ENCODE results near the gene CEP104.

The CEP104 gene

DNA sequence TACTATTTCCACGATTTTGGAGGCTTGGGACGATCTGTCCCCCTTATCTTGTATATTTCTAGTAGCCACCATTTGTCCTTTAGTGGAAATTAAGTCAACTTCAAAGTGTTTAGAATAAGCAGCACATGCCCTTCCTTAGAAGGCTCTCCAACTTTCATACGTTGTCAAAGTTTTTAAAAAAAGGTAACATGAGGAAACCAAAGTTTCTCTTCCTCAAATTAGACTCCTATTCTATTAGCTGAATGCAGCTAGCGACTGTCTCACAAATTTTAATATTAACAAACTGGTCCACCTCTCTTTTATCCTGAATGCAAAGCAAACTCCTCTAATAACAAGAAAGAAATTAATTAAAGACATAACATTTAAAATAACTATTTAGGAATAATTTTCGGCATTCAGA lies 36.2 kb upstream of the CEP104 start:
- no peak for DNase-seq

GRCh38 chr1:3892748-3893147 lies 35.7 kb upstream of the CEP104 start:
- DNase-seq, result no peak

- DNase-seq, result no peak
These were observed 34.4 kb upstream of the CEP104 start for GRCh38 chr1:3891329-3891865.

DNA sequence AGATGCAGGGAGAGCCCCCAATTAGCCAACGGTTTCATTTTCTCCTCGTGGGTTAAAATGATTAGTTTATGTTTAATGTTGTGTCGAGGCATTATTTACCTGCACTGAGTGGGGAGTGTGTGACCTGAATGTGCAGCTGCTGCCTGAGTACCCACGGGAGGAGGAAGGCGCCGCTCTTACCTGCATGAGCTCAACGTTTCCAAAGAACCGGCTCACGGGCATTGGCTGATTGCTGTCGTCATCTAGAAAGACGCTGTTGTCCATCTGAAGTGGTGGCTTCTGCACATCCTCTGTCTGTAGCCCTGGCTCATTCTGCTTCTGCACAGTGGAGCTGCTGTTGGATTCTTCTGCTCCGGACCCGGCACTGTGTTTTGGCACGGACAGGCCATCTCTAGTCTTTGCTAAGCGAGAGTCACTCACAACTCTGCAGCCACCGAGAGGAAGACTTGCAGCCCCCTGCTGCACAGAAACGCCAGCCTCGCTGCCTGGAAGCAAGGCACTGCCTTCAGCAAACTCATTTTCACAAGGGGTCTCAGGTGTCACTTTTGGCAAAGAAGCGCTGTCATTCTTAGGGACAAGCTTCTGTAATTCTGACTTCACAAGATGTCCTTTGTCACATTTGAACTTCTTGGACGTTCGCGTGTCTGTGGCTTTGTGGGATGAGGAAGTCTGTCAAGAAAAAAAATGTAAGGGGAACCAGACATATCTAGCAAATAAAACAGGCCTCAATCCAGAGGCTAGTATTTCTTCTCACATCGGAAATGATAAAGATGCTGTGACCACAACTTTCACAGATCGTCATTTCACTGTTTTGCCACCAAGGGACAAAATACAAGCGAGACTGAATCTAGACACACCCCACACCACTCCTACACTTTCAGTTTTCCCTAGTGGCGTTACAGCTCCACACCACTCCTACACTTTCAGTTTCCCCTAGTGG lies 33.6 kb upstream of the CEP104 start:
- DNase-seq, result peak; percentile 28

GRCh38 chr1:3889936-3890335 lies 32.9 kb upstream of the CEP104 start:
- peak; percentile 34 for DNase-seq

GRCh38 chr1:3888301-3888700 lies 31.3 kb upstream of the CEP104 start:
- DNase-seq, result no peak

GRCh38 chr1:3886691-3887090 lies 29.7 kb upstream of the CEP104 start:
- DNase-seq, result no peak

DNA sequence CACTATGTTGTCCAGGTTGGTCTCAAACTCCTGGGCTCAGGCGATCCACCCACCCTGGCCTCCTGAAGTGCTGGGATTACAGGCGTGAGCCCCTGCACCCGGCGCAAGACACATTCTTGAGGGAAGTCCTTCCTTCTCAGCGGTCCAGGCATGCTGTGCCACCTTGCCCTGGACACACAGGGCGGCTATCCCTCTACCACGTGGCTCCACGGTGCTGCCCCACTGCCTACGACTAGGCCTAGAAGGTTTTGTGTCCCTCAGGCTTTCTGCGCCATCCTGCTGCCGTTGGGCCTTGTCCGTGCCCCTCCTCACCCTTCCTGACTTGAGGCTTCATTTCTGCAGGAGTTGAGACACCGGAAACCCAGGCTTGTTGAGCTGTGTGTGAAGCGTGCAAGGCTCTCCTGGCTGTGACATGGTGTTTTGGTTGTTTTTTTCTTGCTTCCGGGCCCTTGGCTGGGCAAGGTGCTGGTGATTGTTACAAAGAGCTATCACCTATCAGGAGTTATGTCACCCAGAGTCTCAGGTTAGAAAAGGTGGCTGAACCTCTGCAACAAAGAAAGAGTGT lies 29.2 kb upstream of the CEP104 start:
- DNase-seq, result no peak

GRCh38 chr1:3885611-3886010 lies 28.6 kb upstream of the CEP104 start:
- DNase-seq, result no peak

GRCh38 chr1:3884966-3885365 lies 28.0 kb upstream of the CEP104 start:
- DNase-seq, result no peak

DNA sequence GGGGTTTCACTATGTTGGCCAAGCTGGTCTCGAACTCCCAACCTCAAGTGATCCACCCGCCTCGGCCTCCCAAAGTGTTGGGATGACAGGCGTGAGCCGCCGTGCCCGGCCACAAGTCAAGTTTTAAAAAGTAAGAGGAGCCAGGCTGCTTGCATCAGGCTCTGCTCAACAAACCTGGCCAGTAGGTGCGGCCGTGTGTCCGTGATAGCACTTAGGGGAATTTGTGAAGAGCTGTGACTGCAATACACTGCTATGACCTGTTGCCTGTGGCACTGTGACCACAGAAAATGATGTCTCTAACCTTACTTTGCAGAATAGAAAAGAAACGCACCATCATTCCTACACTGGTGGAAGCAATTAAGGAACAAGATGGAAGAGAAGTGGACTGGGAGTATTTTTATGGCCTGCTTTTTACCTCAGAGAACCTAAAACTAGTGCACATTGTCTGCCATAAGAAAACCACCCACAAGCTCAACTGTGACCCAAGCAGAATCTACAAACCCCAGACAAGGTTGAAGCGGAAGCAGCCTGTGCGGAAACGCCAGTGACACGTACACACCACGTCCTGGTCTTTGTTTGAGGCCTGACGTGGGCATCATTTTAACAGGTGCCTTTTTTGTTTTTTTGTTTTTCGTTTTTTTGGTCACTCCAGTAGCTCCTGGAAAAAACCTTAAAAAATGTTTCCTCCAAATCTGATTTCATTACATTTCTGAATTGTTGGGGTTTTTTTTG lies 26.3 kb upstream of the CEP104 start:
- DNase-seq, result peak; percentile 45

GRCh38 chr1:3881193-3881480 lies 24.1 kb upstream of the CEP104 start:
- DNase-seq, result no peak

DNA sequence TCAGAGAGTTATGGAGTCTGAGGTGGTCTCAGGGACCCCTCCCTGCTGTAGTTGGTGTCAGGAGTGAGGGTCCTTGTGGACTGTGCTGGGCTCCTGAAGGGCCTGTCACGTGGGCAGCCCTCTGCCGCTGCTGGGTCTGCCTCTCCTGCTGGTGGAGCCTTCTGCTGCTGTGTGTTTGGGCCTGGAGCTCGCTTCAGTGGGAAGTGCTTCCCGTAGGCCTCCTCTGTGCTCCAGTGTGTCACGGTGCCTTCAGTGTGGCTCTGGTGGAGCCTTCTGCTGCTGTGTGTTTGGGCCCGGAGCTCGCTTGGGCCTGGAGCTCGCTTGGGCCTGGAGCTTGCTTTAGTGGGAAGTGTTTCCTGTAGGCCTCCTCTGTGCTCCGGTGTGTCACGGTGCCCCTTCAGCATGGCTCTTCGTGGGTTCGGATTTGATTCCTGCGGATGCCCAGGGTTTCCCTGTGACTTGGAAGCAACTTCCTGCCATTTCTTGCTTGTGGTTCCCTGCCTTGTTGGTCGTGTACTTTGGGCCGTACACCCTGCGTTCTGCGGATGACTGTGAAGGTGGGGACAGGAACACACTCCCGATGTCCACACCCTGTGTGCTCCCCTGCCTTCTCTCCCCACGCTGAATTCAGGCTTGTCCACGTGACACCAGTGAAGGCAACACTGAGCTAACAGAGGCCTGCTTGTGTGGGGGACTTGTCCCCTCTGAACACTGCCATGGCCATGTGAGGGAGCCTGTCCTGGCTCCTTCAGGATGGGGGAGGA lies 23.6 kb upstream of the CEP104 start:
- no peak for DNase-seq

- DNase-seq, result no peak
These were observed 22.9 kb upstream of the CEP104 start for GRCh38 chr1:3879787-3880428.

GRCh38 chr1:3879099-3879498 lies 22.1 kb upstream of the CEP104 start:
- DNase-seq, result no peak

DNA sequence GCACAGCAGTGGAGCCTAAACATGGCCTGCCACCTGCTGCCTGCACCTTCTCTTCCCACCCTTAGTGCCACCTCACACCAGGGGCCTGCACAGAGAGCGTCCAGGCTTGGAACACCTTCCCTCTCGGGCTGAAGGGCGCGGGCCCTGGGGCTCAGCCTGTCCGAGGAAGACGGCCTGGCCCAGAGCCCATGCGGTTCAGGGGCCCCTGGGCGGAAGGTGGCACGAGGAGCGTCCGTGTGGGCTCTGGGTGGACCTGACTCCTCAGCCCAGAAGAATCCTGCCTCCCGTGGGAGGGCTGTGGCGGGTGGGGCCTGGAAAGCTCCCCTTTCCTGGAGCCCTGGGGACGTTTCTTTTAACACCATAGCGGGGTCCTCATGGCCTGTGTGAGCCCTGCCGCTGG lies 19.7 kb upstream of the CEP104 start:
- DNase-seq, result no peak

DNA sequence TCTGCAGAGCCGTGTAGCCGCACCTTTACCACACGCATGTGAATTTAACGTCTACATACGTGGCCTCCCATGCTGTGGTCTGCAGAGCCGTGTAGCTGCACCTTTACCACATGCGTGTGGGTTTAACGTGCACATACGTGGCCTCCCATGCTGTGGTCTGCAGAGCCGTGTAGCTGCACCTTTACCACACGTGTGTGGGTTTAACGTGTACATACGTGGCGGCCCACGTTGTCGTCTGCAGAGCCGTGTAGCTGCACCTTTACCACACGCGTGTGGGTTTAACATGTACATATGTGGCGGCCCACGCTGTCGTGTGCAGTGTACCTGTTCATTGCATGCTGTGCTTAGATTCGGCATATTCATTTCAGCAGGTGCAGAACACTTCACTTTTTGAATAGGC lies 17.7 kb upstream of the CEP104 start:
- DNase-seq, result no peak

DNA sequence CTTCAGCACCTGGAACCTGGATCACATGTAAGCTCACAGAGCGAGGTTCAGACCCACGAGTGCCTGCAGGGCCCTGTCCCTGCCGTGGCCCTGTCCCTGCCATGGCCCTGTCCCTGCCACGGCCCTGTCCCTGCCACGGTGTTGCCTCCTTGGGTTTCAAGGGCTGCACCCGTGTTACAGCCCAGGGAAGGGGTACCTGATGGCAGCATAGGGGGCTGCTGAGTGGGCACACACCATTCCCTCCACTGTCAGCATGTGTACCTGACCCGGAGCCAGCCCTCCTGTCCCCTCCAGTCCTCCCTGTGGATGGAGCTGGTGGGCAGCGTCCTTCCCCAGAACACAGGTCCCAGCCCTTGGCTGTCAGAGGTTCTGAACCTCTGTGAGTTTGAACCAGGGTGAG lies 15.5 kb upstream of the CEP104 start:
- no peak for DNase-seq

GRCh38 chr1:3871451-3871805 lies 14.4 kb upstream of the CEP104 start:
- no peak for DNase-seq

- no peak for DNase-seq
These were observed 12.8 kb upstream of the CEP104 start for GRCh38 chr1:3869751-3870301.

DNA sequence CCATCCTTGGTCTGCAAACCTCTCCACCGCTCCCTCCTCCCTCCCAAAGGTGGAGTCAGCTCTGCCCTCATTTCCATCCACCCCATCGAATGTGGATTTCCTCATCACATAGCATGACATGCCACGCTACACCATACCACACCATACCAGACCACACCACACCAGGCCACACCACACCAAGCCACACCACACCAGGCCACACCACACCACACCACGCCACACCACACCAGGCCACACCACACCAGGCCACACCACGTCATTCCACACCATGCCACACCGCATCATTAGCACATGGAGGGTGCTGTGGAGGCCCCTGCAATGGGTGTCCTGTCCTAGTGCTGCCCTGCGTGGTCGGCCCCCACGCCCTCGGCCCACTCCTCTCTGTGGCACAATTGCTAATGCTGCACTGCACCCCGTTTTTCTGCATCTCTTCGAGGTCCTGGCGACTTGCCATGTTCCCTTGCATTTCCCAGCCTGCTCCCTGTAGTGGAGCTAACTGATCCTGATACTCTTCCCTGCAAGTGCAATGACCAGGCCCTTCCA lies 11.5 kb upstream of the CEP104 start:
- DNase-seq, result no peak

GRCh38 chr1:3865606-3866160 lies 8.7 kb upstream of the CEP104 start:
- DNase-seq, result no peak

All from CD4-positive, alpha-beta T cell treated with Interleukin-15 for 1 hour (primary cell).